GM18505 (cell line): ENCODE data around the gene TET2.

Experiments used
- ATAC-seq: cut with Tn5 transposase; IDR thresholded peaks from one replicate; pipeline ENCODE4 v1.9.1; 2021; ENCODE audit not compliant: unreplicated experiment
- POLR2A ChIP-seq: IDR thresholded peaks from 4 replicates; pipeline ENCODE4 v1.6.1; 2011; ENCODE audit warnings: borderline replicate concordance; ENCODE audit not compliant: insufficient read depth, insufficient read length; ENCODE audit errors: extremely low read depth

TET2 gene

GRCh38 chr4:105186701-105187161 is 40.1 kb downstream of the TET2 start:
- no peak for TF ChIP-seq POLR2A
- no peak for ATAC-seq

DNA sequence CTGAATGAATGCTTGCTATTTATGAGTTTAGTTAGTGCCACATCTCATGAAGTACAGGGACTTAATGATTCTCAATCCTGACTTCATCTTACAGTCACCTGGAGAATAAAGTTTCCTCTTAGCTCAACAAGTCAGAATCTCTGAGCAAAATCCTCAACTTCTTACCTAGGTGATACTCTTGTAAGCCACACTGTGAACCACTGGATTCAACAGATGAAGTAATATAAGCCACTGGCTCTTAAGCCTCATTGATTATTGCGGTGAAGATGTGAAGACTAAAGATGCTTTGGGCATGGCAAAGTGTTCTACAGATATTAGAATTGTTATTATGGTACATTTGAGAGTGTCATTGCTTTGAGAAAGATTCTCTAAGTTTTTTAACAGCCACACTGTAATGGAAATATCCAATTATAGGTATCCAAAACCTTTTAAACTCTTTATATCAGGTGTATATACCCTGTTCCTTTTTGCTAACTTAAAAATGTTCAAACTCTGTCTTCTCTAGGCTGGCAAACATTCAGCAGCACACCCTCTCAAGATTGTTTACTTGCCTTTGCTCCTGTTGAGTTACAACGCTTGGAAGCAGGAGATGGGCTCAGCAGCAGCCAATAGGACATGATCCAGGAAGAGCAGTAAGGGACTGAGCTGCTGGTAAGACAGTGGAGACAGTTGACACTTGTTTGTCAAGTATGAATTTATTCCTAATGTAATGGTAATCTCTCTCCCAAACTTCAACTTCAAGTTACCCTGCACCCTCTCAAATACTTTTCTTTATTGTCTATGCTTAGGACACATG is 43.4 kb downstream of the TET2 start:
- ATAC-seq = no peak
- TF ChIP-seq POLR2A = no peak

DNA sequence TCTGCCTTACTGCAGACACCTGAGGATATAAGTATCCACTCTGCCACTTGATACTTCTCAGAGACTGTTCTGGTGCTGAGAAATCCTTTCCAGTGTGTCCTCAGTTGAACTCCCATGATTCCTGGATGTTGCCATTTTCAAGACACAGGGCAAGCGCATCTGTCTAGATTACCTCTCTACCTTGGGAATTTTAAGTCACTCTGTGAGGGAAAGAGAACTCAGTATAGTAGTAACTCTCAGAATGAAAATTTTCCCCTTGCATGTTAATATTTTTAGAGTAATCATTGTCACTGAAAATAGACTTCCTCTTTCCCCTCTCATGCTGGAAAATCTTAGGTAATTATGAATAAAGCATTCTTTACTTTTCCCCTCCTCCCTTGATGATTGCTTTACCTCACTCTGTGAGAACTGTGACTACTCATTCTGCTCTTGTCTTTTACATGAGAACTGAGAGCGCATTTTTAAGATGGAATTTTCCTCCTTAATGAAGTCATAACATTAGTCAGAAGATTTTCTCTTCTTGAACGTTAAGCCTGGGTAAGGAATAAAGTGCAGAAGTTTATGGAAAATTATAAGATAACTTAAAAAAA is 45.0 kb downstream of the TET2 start:
- peak; percentile 49 for ATAC-seq
- TF ChIP-seq POLR2A = no peak

GRCh38 chr4:105192474-105192873 is 45.8 kb downstream of the TET2 start:
- no peak for ATAC-seq

GRCh38 chr4:105192910-105193309 is 46.2 kb downstream of the TET2 start:
- TF ChIP-seq POLR2A = no peak
- ATAC-seq = no peak

More at GRCh38 chr4:105192474-105192873, 45.8 kb downstream of the TET2 start:
- TF ChIP-seq POLR2A = no peak

DNA sequence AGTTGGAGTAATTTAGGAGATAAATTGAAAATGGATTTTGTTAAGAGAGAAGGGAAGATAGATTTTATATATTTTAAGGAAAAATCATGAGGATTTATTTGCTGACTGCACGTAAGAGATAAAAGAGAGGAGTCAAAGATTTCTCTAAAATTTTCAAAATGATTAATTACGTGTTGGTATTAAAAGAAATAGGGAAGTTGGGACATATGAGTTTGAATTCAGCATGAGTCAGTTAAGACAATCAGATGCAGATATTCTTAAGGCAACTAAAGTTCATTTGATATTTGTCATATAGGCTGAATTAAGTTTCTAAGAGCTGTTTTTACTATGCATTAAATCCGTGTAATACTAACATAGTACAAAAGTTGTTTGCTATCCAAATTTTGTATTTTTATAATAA is 46.9 kb downstream of the TET2 start:
- no peak for TF ChIP-seq POLR2A
- no peak for ATAC-seq

GRCh38 chr4:105194328-105195231 is 47.9 kb downstream of the TET2 start:
- no peak for TF ChIP-seq POLR2A
- peak; percentile 81 for ATAC-seq

DNA sequence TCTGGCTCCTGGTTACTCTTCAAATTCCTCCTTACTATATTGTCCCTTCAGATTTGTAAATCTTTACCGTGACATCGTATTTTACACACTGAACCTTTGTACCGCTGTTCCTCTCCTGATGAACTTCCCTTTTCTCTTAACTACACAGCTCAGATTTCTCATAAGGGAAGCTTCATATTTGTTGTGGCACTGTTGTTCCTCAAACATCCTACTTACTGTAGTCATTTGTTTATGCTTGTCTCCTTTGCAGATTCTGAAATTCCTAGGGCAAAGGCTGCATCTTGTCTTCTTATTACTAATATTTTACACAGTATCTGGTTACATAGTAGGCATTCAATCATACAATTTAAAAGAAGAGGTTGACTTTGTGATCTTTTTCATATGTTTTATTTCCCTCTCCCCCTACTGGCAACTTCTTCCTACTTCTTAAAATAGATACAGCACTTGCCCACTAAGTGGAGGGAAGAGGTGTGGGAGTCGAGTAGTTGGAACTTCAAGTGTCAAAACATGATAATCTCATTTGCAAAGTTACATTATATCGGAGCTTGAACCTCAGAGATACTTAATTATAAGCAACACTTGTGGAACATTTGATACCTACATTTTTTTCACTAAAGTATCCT is 50.0 kb downstream of the TET2 start:
- ATAC-seq = no peak
- no peak for TF ChIP-seq POLR2A

DNA sequence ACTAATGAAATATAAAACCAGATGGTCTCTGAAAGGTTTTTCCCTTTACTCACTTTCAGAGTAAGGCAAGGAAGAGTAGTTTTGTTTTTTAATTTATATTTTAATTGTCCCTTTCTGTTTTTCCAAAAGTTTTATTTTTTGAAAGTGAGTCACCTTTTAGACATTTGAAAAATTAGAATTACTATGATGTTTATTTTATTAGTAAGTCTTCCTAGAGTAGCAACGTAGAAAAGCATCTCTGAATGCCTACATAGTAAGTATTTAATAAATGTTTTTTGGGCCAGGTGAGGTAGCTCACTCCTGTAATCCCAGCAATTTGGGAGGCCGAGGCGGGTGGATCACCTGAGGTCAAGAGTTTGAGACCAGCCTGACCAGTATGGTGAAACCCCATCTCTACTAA is 51.1 kb downstream of the TET2 start:
- ATAC-seq = no peak
- TF ChIP-seq POLR2A = no peak

DNA sequence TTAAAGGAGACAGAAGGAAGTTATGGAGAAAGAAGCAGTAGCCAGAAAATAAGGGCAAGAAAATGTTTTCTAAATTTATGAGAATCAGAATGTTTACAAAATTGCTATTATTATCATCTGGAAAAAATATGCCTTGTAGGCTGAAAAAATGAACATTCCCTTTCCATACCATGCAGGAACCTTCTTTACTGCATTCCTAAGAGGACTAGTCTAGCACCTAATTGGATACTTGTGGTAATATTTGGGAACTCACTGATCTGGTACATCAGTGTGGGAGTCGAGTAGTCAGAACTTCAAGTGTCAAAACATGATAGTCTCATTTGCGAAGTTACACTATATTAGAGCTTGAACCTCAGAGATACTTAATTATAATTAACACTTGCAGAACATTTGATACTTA is 51.9 kb downstream of the TET2 start:
- no peak for TF ChIP-seq POLR2A
- ATAC-seq = no peak

DNA sequence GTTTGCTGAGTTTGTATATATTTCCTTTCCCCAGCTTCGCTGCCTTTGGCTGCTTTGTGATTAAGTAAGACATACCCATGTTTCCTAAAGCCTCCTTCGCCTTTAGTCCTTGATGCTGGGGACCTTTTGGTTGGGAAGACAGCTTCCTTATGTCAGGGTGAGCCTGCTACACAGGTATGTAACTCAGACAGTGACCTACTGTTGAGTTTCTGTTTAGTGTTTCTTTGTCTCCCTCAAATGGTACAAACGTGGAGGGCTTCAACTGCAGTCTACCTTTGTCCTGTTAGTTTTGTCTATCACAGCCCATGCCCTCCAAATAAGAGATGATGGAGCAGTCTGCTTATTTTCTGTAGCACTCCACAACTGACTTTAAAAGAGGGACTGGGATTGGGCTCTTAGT is 59.5 kb downstream of the TET2 start:
- no peak for TF ChIP-seq POLR2A

DNA sequence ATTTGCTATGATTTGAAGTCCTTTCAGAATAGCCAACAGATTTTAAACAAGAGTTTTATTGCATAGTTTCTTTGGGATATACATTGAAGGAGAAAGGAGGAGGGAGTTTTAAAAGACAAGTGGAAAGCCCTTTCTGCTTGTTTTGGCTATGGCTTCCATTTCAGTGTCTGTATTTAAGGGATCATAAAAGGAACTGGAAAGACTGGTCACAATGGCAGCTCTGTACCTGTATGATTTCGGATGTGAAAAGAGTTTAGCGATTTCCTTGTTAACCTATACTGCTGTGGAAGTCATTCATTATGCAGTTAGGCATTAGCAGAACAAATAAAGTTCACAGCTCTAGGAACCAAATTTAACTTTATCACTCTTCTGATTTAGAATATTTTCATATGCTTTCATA is 60.7 kb downstream of the TET2 start:
- TF ChIP-seq POLR2A = no peak
- no peak for ATAC-seq

More for the DNA sequence above, 59.5 kb downstream of the TET2 start:
- ATAC-seq = no peak

GRCh38 chr4:105208561-105208960 is 61.9 kb downstream of the TET2 start:
- no peak for TF ChIP-seq POLR2A
- ATAC-seq = no peak

DNA sequence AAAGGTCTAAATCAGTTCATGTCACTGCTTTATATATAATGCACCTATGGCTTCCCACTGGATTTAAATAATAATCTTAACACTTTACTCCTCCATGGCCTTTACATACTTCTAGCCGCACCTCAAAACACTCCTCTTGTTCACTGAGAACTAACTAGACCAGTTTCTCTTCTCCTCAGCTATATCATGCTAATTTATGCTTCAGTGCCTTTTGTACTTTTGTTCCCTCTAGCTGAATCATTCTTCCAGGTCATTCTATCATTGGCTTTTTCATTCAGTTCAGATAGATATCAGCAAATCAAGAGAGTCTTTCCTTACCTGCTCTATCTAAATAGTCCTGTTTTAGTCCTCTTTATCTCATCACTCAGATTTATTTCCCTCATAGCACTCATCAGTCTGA is 64.2 kb downstream of the TET2 start:
- ATAC-seq = no peak

More for the DNA sequence above, 64.2 kb downstream of the TET2 start:
- TF ChIP-seq POLR2A = no peak
